Putamen (tissue), 1 donor: ENCODE results near the gene FXYD2.

ENCODE experiments used
- DNase-seq: peaks from one replicate; pipeline ENCODE4 v3.0.0-alpha.2; 2016; ENCODE audit warnings: low spot score

FXYD2 gene

DNA sequence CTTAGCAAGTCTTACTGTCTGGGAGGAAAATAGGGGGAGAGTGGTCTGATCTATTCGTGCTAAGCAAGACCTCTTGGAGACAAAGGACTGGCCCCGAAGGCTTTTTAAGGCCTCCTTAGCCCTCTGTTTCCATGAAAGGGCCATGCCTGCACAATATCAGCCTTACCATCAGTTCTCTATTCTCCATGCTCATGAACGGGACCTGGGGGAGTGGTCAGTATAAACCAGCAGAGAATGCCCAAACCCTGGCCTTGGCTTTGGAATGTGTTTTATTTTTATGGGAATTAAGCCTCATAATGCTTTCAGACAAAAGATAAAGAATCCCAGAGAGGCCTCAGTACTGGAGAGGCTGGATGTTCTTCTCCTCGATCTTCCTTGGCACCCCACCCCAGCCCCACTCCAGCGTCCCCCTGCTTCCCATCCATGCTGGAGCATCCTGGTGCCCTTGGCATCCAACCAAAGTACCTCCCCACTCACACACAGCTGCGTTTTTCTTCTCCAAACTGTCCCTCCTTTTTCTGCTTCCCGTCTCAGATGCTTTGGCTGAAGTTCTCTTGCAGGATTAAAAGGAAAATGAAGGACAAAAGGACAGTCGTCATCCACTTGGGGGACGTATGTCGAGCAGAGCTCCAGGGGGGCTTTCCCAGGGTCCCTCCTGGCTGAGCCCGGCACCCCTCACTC lies 33.3 kb upstream of the FXYD2 start:
- DNase-seq, result no peak

- no peak for DNase-seq
These were observed 31.5 kb upstream of the FXYD2 start for GRCh38 chr11:117855912-117856651.

DNA sequence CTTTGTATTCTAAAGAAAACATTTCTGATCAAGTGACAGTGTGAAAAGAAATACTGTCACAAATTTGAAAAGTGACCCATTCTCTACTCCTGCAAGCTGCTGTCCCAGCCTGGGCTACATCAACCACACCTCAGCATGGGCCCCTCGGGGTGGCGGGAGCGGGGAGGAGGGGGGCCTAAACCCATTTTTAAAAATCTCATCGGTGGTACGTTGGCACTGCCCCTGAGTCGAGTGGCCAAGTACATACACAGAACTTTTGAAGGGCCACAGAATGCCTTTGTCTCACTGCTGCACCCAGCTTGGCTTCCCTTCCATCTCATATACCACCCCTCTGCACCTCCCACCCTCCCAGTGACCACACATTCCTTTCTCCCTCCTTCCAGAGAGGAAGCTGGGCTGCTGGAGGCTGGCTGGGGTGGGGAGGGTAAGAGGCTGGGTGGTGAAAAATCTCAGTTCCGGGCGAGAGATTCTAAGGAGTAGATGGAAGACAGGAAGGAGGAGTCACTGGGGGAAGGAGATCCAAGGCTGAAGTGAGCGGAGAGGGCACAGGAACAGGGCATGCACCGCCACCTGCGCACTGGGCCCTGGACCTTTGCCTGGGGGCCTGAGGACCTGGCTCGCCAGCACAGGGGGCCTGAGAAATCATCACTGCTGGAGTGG lies 30.8 kb upstream of the FXYD2 start:
- DNase-seq, result no peak

DNA sequence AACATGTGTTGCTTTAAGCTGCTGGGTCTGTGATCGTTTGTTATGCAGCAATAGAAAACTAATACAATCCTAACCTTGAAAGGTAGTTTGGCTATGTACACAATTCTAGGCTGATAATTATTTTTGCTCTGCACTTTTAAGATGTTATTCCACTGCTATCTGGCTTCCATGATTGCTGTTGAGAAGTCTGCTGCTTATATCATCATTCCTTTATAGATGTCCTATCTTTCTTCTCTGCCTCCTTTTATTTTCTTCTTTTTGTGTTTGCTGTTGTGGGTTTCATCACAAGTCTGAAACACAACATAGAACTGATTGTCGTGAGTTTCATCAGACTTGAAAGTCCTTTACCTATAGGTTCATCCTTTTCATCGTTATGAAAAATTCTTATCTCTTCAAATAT lies 27.8 kb upstream of the FXYD2 start:
- DNase-seq, result no peak

DNA sequence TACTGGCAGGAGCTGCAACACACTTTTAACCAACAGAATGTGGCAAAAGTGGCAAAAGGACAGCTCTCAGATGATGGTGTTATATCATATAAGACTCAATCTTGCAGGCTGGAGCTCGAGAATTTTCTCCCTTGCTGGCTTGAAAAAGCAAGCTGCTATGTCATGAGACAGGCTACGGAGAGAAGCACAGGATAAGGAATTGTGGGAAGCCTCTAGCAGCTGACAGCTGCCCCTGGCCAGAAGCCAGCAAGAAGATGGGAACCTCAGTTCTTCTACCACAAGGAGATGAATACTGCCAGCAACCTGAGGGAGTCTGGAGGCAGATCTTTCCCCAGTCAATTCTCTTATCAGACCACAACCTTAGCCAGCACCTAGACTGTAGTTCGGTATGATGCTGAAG lies 27.3 kb upstream of the FXYD2 start:
- DNase-seq, result no peak

DNA sequence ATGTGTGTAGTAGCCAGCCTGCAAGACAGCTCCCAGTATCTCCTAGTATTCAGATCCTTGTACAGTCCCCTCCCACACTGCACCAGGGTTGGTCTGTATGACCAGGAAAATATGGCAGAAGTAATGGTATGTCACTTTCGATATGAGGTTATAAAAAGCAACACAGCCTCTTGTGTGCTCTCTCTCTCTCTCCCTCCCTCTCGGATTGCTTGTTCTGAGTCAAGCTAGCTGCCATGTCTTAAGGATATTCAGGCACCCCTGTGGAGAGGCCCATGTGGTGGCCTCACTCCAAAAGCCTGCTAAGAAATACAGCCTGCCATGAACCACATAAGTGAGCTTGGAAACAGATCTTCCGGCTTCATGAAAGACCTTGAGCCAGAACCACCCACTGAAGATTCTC lies 26.6 kb upstream of the FXYD2 start:
- no peak for DNase-seq

DNA sequence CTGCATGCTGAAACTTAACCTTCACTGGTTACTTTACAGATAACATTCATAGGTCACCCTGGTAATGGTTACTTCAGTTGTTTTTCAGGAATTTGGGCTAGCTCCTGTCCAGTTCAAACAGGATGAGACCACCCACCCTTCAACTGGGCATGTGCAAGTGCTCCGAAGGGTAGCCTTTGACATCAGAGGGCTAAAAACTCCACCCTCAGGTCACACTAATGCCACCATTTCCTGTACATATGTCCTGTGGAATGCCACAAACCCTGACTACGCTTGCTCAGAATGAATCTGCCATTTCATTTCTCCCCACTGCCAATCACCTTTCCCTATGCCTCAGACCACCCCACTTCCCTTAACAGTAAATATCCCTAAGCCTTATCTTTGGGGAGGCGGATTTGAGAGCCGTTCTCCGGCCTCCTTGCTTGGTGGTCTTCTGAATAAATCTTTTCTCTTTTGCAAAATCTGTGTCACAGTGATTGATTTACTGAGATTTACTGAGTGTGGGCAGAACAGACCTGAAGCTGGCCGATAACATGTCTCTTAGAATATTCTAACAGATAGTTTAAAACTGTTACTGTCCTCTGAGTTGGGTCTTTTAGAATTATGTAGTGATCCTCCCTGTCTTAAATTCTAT lies 25.4 kb upstream of the FXYD2 start:
- DNase-seq, result no peak

DNA sequence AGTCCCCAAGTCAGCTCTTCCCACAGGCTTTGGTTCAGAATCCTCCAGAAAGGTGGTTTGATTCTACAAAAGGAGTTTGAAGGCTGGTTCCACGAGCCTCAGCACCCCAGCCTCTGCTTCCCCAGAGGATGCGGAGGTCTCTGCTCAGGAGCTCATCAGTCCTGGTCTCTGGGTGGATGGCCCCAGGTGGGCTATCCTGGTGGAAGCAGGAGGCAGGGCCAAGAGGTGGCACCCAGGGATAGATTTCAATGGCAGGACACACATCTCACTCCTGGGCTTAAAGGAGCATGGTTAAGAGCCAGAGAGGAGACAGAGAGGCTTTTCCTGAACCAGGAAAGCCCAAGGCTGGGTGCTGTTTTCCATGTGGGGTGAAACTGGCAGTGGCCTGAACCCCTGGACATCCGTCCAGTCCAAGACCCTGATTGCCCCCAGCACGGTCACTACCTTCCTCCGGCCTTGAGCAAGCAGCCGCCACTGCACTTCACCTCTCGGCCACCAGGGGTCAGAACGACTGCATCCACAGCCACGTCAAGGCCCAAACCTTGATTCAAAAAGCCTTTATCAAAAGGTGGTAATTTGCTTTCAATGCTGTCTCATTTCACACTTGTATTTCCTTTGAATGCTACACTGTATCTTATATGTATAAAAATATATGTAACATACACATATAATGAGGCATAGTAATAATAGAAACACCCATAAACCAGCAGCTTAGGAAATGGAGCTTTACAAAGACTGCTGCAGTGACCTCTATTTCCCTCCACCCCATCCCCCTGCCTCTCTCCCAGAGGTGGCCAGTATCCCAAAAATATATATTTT lies 19.3 kb upstream of the FXYD2 start:
- peak; percentile 50 for DNase-seq

GRCh38 chr11:117842131-117842941 lies 17.8 kb upstream of the FXYD2 start:
- no peak for DNase-seq

GRCh38 chr11:117841551-117842031 lies 17.0 kb upstream of the FXYD2 start:
- DNase-seq, result no peak

- no peak for DNase-seq
These were observed 16.5 kb upstream of the FXYD2 start for GRCh38 chr11:117840881-117841550.

- no peak for DNase-seq
These were observed 15.6 kb upstream of the FXYD2 start for GRCh38 chr11:117839936-117840813.

- no peak for DNase-seq
These were observed 14.9 kb upstream of the FXYD2 start for GRCh38 chr11:117839380-117839881.

DNA sequence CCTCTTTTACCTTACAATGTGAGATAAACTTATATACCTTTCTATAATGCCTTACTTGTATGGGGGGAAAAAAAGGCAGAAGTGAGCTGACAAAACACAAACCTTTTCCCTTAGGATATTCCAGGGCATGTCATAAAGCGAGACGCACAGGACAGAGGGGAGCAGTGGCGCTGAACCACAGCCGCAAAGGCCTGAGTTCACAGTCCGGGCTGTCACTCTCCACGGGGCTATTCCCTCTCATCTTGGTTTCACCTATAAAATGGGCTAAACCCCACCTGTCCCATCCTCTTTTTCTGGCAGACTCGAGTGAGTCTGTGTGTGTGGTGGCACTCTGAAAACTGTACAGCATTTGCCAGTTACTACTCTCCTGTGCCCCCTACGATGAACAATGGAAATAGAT lies 14.4 kb upstream of the FXYD2 start:
- no peak for DNase-seq

DNA sequence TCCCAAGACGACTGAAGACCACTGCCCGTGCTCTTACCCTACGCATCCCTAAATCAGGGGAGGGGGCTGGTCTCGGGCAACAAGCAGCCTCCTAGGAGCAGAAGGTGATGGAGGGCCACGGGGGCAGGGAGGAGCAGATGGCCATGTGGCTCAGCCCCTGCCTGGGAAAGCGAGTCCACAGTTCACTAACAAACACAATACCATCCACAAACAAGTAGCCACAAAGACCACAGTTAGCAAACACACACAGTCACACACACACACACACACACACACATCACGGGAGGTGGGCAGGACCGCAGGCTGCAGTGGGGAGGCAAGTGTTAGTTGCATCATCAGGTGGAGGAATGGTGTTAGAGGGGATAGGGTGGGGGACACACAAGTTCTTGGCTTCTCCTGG lies 13.2 kb upstream of the FXYD2 start:
- no peak for DNase-seq

- DNase-seq, result no peak
These were observed 12.7 kb upstream of the FXYD2 start for GRCh38 chr11:117837070-117837776.

DNA sequence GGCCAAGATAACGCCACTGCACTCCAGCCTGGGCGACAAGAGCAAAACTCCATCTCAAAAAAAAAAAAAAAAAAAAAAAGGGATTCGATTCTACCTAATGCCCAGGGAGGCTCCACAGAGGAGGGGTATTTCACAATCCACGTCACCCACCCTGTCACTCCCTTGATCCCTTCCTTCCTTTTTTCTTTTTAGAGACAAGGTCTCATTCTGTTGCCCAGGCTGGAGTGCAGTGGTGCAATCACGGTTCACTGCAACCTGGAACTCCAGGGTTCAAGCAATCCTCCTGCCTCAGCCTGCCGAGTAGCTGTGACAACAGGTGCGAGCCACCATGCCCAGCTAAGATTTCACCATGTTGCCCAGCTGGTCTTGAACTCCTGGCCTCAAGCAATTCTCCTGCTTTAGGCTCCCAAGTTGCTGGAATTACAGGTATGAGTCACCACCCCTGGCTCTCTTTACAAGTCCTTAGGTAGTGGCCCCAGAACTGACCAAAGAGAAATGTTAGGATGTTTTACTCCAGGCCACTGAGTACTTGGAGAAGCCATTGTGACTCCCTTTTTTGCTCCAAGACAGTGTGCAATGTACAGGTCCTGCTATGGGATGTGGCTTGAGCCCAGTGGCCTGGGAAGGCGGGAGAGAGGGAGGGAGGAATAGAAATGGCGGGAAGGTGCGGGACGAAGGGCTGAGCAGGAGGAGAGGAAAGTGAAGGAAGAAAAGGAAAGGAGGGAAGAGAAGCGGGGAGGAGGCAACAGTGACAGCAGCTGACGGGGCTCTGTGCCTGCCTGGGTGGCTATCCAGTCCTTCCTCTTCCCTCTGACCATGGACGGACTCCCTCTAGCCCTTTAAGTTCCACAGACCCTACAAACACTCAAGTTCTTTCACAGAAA lies 11.8 kb upstream of the FXYD2 start:
- DNase-seq, result no peak
